Endothelial cell of umbilical vein (primary cell): ENCODE measurements around the gene DUSP15. TPM values are rescaled to one million over a fixed set of nuclear protein-coding genes. Genes with fewer than 3 reads are reported as not detected.

Experiments
- BruUV-seq: library from RNA; stranded (reverse); fragments of 400-500 nt; replicated peaks from 2 replicates; lab custom pipeline; 2021; lab: Mats Ljungman, UMichigan
- CTCF ChIA-PET: fragments of 300-600, 350-600 bp; sonication (Branson Sonifier 250); formaldehyde crosslinking; loops from one replicate; lab custom pipeline; 2021; ENCODE audit warnings: antibody characterized with exemption, inconsistent platforms; lab: Charles Lee
- POLR2A ChIA-PET: fragments of 300-600, 350-600 bp; sonication (Branson Sonifier 250); formaldehyde crosslinking; loops from one replicate; lab custom pipeline; 2021; ENCODE audit warnings: antibody characterized with exemption, inconsistent platforms; lab: Charles Lee
- DNase-seq: peaks from one replicate; pipeline ENCODE4 v3.0.0-alpha.2; 2011; ENCODE audit warnings: low read depth, low spot score
- FAIRE-seq: peaks from 2 replicates; lab custom pipeline; 2011; peaks lifted over from hg19 to GRCh38; lab: Jason Lieb, UNC
- H2AFZ ChIP-seq: 2 replicates; pipeline ENCODE4 v1.6.0; 2012; ENCODE audit warnings: low read depth, low read length, control low read depth, inconsistent platforms
- H3K27ac ChIP-seq: 2 replicates; pipeline ENCODE4 v1.5.1; 2011; ENCODE audit warnings: low read depth, mild to moderate bottlenecking, control low read depth, low read length, moderate library complexity; ENCODE audit not compliant: insufficient read depth
- H3K27me3 ChIP-seq, 2 experiments: 2 replicates each; pipeline versions ENCODE4 v1.6.0 to v1.6.1; 2011; ENCODE audit warnings: low read length in 2 of 2, mixed read lengths in 1 of 2; ENCODE audit not compliant: control insufficient read depth in 2 of 2, insufficient read depth in 2 of 2
- H3K36me3 ChIP-seq, 2 experiments: 2 replicates in 1 of 2; 3 replicates in 1 of 2; pipeline ENCODE4 v1.5.1; 2011; ENCODE audit warnings: low read length in 2 of 2, mild to moderate bottlenecking in 1 of 2, moderate library complexity in 1 of 2; ENCODE audit not compliant: control insufficient read depth in 2 of 2, insufficient read depth in 2 of 2; ENCODE audit errors: extremely low read depth in 1 of 2
- H3K4me1 ChIP-seq: 3 replicates; pipeline ENCODE4 v1.5.1; 2011; ENCODE audit warnings: mild to moderate bottlenecking, low read length; ENCODE audit not compliant: control insufficient read depth, insufficient read depth; ENCODE audit errors: extremely low read depth
- H3K4me2 ChIP-seq: 2 replicates; pipeline ENCODE4 v1.6.1; 2011; ENCODE audit warnings: low read length, control low read depth, mixed read lengths; ENCODE audit not compliant: insufficient read depth
- H3K4me3 ChIP-seq, 3 experiments: fragments of 200-600 bp in 1 of 3; sonication (generic), shearing (Covaris generic) in 1 of 3; replicated peaks in 1 of 3; 2 replicates each; pipeline ENCODE4 v1.5.1; 2011 to 2016; ENCODE audit warnings: control low read depth in 3 of 3, low read length in 3 of 3, mild to moderate bottlenecking in 2 of 3, inconsistent platforms in 1 of 3, low read depth in 1 of 3, moderate library complexity in 1 of 3; ENCODE audit not compliant: insufficient read depth in 1 of 3
- H3K79me2 ChIP-seq: 2 replicates; pipeline ENCODE4 v1.6.0; 2012; ENCODE audit warnings: low read length, inconsistent platforms; ENCODE audit not compliant: control insufficient read depth, insufficient read depth
- H3K9ac ChIP-seq: replicated peaks from 2 replicates; pipeline ENCODE3; 2011; ENCODE audit warnings: low read length, control low read depth; ENCODE audit not compliant: insufficient read depth; ENCODE audit errors: extremely low read depth
- H3K9me1 ChIP-seq: replicated peaks from 3 replicates; pipeline ENCODE4 v1.6.0; 2011; ENCODE audit warnings: mild to moderate bottlenecking, low read length; ENCODE audit not compliant: control insufficient read depth, insufficient read depth; ENCODE audit errors: extremely low read depth
- H3K9me3 ChIP-seq: replicated peaks from 2 replicates; pipeline ENCODE4 v1.5.1; 2012; ENCODE audit warnings: low read length, inconsistent platforms; ENCODE audit not compliant: control insufficient read depth, insufficient read depth
- H4K20me1 ChIP-seq: replicated peaks from 2 replicates; pipeline ENCODE3; 2011; ENCODE audit warnings: mild to moderate bottlenecking, low read length; ENCODE audit not compliant: control insufficient read depth, insufficient read depth; ENCODE audit errors: extremely low read depth
- CTCF ChIP-seq, 2 donors: IDR thresholded peaks; 1 replicate in 1 of 2; 2 replicates in 1 of 2; pipeline ENCODE4 v1.5.1; 2011; ENCODE audit warnings: low read length in 2 of 2, mild to moderate bottlenecking in 2 of 2, moderate library complexity in 2 of 2, control low read depth in 1 of 2, inconsistent platforms in 1 of 2, low read depth in 1 of 2; ENCODE audit not compliant: insufficient read depth in 1 of 2; ENCODE audit errors: extremely low read depth in 1 of 2
- EZH2 ChIP-seq: IDR thresholded peaks from 2 replicates; pipeline ENCODE4 v1.6.1; 2012; ENCODE audit warnings: borderline replicate concordance, low read depth, mild to moderate bottlenecking, moderate library complexity, low read length, inconsistent platforms; ENCODE audit not compliant: severe bottlenecking
- FOS ChIP-seq: IDR thresholded peaks from 2 replicates; pipeline ENCODE4 v1.6.1; 2011; ENCODE audit warnings: mild to moderate bottlenecking, low read length, moderate library complexity, borderline replicate concordance; ENCODE audit not compliant: insufficient read depth
- GATA2 ChIP-seq: IDR thresholded peaks from 2 replicates; pipeline ENCODE4 v1.7.0; 2011; ENCODE audit warnings: low read depth, mild to moderate bottlenecking, moderate library complexity, mixed read lengths, low read length; ENCODE audit not compliant: insufficient read length, insufficient read depth
- JUN ChIP-seq: IDR thresholded peaks from 2 replicates; pipeline ENCODE4 v1.6.1; 2011; ENCODE audit warnings: borderline replicate concordance, low read depth; ENCODE audit not compliant: insufficient read length, insufficient read depth
- MAX ChIP-seq: IDR thresholded peaks from 2 replicates; pipeline ENCODE4 v1.6.1; 2011; ENCODE audit not compliant: insufficient read depth, insufficient read length
- MYC ChIP-seq: IDR thresholded peaks from one replicate; pipeline ENCODE4 v1.6.1; 2011; ENCODE audit warnings: mild to moderate bottlenecking, low read depth, low read length
- POLR2A ChIP-seq: IDR thresholded peaks from 2 replicates; pipeline ENCODE4 v1.6.1; 2012; ENCODE audit warnings: low read depth, mild to moderate bottlenecking, control low read depth, low read length
- POLR2AphosphoS5 ChIP-seq: IDR thresholded peaks from 2 replicates; pipeline ENCODE4 v1.6.1; 2012; ENCODE audit warnings: low read depth, mild to moderate bottlenecking, control low read depth, low read length, moderate library complexity; ENCODE audit not compliant: insufficient read depth
- dilution Hi-C: fragments of 300-500 bp; cut with MboI; formaldehyde crosslinking; loops from one replicate; pipeline ENCODE4 v1.15.0; 2019; ENCODE audit warnings: low sequenced_read_pairs; ENCODE audit not compliant: extremely low pct_ligation_motif_present
- intact Hi-C: fragments of 100-400 bp; cut with micrococcal nuclease; formaldehyde crosslinking; loops from one replicate; pipeline ENCODE4 v1.10.0; 2022
- polyA plus RNA-seq, 4 experiments: library from polyadenylated mRNA; depleted of rRNA in 3 of 4; stranded (reverse) in 3 of 4; unstranded in 1 of 4; fragments of >200 nt; gene quantifications; 2 replicates each; pipeline versions ENCODE4 v1.2.1 to v1.2.3, GENCODE V29; 2011 to 2012; ENCODE audit warnings: missing spikeins in 1 of 4
- total RNA-seq: library from RNA; stranded (reverse); gene quantifications from 2 replicates; pipeline ENCODE4 v1.2.3, GENCODE V29; 2021

Gene DUSP15
- total and polyA plus RNA-seq, 2 donors (not counting 3 experiments of a cell fraction or from before 2014, with no cell fraction given): 0.33 TPM; not detected in 1

GRCh38 chr20:31897541-31897940 is 27.2 kb upstream of the DUSP15 start:
- Histone ChIP-seq H3K4me2 (no peak overlapping the region), H3K27me3 (peaks cover 2 to 8% of the 10 kb centered on the region in 2 experiments), H3K79me2 (no peaks in the 10 kb centered on the region), H2AFZ (no peak overlapping the region), H3K36me3 (no peaks in the 10 kb centered on the region), H3K27ac (no peak overlapping the region), H3K4me3 (no peak overlapping the region), H3K9me3 (no peaks in the 10 kb centered on the region), H3K4me1 (no peaks in the 10 kb centered on the region), H4K20me1 (no peaks in the 10 kb centered on the region), H3K9ac (no peak overlapping the region), H3K9me1 (no peaks in the 10 kb centered on the region)
- dilution Hi-C loops (no loop called here), intact Hi-C loops (no loop called here)
- FAIRE-seq (no peak), DNase-seq (no peak)
- TF ChIP-seq EZH2: no peak
- TF ChIP-seq POLR2A: no peak
- TF ChIP-seq MYC: no peak
- TF ChIP-seq MAX: no peak
- TF ChIP-seq FOS: no peak
- POLR2A ChIA-PET: no interaction called here
- CTCF ChIA-PET: interaction anchor here (1.0 kb wide), 1 partner anchor 18 kb away, joined by 3 read pairs; no protein-coding TSS in a partner anchor
- BruUV-seq: no TSS peak

- no peaks in the 10 kb centered on the region for H3K79me2 ChIP-seq
- H3K4me1 ChIP-seq: no peaks in the 10 kb centered on the region
- H2AFZ ChIP-seq: no peak overlapping the region
- no TSS peak for BruUV-seq
- TF ChIP-seq POLR2AphosphoS5 (no peak), JUN (no peak), EZH2 (no peak), MAX (no peak), FOS (no peak), MYC (no peak), GATA2 (no peak), CTCF (IDR thresholded peaks at IDR 0.05; ENCODE audit: extremely low read depth in 1 of 2, insufficient read depth in 1 of 2, low read depth in 1 of 2, low read length in 2 of 2) (no peak), POLR2A (no peak)
- H4K20me1 ChIP-seq: no peaks in the 10 kb centered on the region
- dilution Hi-C loops: no loop called here
- no peaks in the 10 kb centered on the region for H3K9me1 ChIP-seq
- DNase-seq: no peak
- POLR2A ChIA-PET: no interaction called here
- CTCF ChIA-PET: interaction anchor here (1.2 kb wide), 1 partner anchor 10 kb away, joined by 5 read pairs; no protein-coding TSS in a partner anchor
- H3K9me3 ChIP-seq: no peaks in the 10 kb centered on the region
- no peak for FAIRE-seq
- intact Hi-C loops: no loop called here
- H3K27ac ChIP-seq: no peak overlapping the region
- H3K36me3 ChIP-seq: no peaks in the 10 kb centered on the region
- H3K27me3 ChIP-seq: peaks cover 2 to 8% of the 10 kb centered on the region in 2 experiments
- no peak overlapping the region for H3K4me3 ChIP-seq
- no peak overlapping the region for H3K4me2 ChIP-seq
- H3K9ac ChIP-seq: no peak overlapping the region
These were observed 25.7 kb upstream of the DUSP15 start for GRCh38 chr20:31896049-31896448.
